AG04450 (cell line): Measurements from ENCODE around the gene KCNIP4. TPM values are rescaled to one million over a fixed set of nuclear protein-coding genes. Genes with fewer than 3 reads are reported as not detected.

Experiments
- CTCF ChIA-PET: fragments of 300-600, 350-600 bp; formaldehyde crosslinking; extraction: SDS; loops from one replicate; lab custom pipeline; 2022; ENCODE audit warnings: antibody characterized with exemption, inconsistent platforms; lab: Charles Lee
- POLR2A ChIA-PET: fragments of 350-600 bp; formaldehyde crosslinking; extraction: SDS; loops from one replicate; lab custom pipeline; 2021; ENCODE audit warnings: antibody characterized with exemption, inconsistent platforms; lab: Yijun Ruan, JAX
- DNase-seq: peaks from one replicate; pipeline ENCODE4 v3.0.0-alpha.2; 2011; ENCODE audit warnings: low read depth, low spot score
- H3K27ac ChIP-seq: one replicate; pipeline ENCODE4 v1.5.1; 2012; ENCODE audit warnings: low read depth, low read length, control low read depth
- H3K27me3 ChIP-seq: one replicate; pipeline ENCODE4 v1.6.0; 2012; ENCODE audit warnings: low read length; ENCODE audit not compliant: control insufficient read depth, insufficient read depth
- H3K4me3 ChIP-seq: 2 replicates; pipeline ENCODE4 v1.5.1; 2011; ENCODE audit warnings: mild to moderate bottlenecking, low read depth, low read length, control low read depth
- H3K9me3 ChIP-seq: 2 replicates; pipeline ENCODE4 v1.5.1; 2012; ENCODE audit warnings: low read length; ENCODE audit not compliant: control insufficient read depth, insufficient read depth
- polyA plus RNA-seq: library from polyadenylated mRNA; depleted of rRNA; stranded (reverse); fragments of >200 nt; gene quantifications from 2 replicates; pipeline ENCODE4 v1.2.3, GENCODE V29; 2011
- TF ChIP-seq, protein P1 (sequence below): IDR thresholded peaks from 2 replicates; pipeline ENCODE4 v1.5.1; 2011; ENCODE audit warnings: low read depth, low read length, control low read depth, inconsistent platforms

The KCNIP4 gene
- polyA plus RNA-seq, 1 experiment: not detected

DNA sequence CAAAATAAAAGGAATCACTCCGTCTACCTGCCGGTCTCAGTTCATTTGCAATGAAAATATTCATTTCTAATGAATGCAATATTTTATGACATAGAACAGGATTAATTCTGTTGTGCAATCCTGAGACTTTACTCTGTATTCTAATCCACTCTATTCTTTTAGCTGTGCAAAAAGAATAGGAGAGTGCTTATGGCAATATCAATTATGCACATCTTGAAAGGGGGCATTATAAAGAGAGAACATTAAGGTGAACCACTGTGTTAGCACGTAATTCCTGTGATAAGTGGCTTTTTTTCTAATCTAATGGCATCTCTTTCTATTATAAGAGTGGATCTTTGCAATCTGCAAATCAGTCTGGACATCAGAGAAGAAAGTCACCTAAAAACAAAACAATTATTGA, 99.5 kb downstream of the KCNIP4 start:
- Histone ChIP-seq H3K27me3 (no peaks in the 10 kb centered on the region), H3K27ac (no peak overlapping the region), H3K4me3 (no peak overlapping the region), H3K9me3 (no peaks in the 10 kb centered on the region)
- ChIA-PET CTCF (no interaction called here), POLR2A (no interaction called here)
- TF ChIP-seq, protein P1, sequence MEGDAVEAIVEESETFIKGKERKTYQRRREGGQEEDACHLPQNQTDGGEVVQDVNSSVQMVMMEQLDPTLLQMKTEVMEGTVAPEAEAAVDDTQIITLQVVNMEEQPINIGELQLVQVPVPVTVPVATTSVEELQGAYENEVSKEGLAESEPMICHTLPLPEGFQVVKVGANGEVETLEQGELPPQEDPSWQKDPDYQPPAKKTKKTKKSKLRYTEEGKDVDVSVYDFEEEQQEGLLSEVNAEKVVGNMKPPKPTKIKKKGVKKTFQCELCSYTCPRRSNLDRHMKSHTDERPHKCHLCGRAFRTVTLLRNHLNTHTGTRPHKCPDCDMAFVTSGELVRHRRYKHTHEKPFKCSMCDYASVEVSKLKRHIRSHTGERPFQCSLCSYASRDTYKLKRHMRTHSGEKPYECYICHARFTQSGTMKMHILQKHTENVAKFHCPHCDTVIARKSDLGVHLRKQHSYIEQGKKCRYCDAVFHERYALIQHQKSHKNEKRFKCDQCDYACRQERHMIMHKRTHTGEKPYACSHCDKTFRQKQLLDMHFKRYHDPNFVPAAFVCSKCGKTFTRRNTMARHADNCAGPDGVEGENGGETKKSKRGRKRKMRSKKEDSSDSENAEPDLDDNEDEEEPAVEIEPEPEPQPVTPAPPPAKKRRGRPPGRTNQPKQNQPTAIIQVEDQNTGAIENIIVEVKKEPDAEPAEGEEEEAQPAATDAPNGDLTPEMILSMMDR: no peak
- no peak for DNase-seq

DNA sequence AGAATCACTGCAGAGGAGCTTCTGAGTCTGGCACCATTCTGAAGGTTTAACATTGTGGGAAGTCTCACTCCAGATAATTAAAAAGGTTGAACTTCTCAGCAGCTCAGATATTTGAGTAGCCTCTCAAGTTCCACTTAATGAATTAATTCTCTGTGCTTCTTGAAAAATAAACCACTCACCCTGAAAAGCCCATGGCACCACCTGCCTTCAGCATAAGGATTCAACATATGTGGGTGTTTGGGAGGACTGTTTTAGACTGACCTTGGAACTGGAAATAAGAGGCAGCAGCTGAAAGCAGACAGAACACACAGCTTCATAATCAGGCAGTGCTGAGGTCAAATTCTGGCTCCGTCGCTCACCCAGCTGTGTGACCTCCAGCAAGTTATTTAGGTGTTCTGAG, 100.6 kb downstream of the KCNIP4 start:
- no peak overlapping the region for H3K27ac ChIP-seq
- no peak overlapping the region for H3K4me3 ChIP-seq
- no peaks in the 10 kb centered on the region for H3K9me3 ChIP-seq
- H3K27me3 ChIP-seq: no peaks in the 10 kb centered on the region
- POLR2A ChIA-PET: no interaction called here
- CTCF ChIA-PET: no interaction called here
- DNase-seq: no peak
- TF ChIP-seq, protein P1: no peak

GRCh38 chr4:21845663-21846062, 102.9 kb downstream of the KCNIP4 start:
- no peaks in the 10 kb centered on the region for H3K27me3 ChIP-seq
- POLR2A ChIA-PET: no interaction called here
- H3K27ac ChIP-seq: no peak overlapping the region
- CTCF ChIA-PET: no interaction called here
- TF ChIP-seq, protein P1: no peak
- no peak for DNase-seq
- no peaks in the 10 kb centered on the region for H3K9me3 ChIP-seq
- H3K4me3 ChIP-seq: no peak overlapping the region

DNA sequence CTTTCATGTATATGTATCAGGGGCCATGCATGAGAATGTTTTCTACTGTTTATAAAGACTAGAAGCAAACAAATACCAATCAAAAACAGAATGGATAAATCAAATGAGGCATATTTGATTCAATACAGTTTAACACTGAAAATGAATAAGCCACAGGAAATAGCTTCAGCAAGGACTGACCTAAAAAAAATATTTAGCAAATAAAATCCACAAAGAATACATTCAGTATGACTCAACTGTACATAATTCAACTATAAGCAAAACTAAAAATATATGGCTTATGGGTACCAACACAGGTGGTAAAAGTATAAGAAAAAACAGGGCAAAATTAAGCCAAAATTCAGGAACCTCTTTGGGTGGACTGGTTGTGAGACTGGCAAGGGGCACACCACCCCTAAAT, 112.9 kb downstream of the KCNIP4 start:
- ChIA-PET CTCF (no interaction called here), POLR2A (no interaction called here)
- TF ChIP-seq, protein P1: no peak
- H3K27me3 ChIP-seq: no peaks in the 10 kb centered on the region
- no peak for DNase-seq
- H3K4me3 ChIP-seq: no peak overlapping the region
- H3K27ac ChIP-seq: no peak overlapping the region
- H3K9me3 ChIP-seq: no peaks in the 10 kb centered on the region

- CTCF ChIA-PET: no interaction called here
- Histone ChIP-seq H3K27me3 (no peaks in the 10 kb centered on the region), H3K9me3 (no peaks in the 10 kb centered on the region), H3K27ac (no peak overlapping the region), H3K4me3 (no peak overlapping the region)
- TF ChIP-seq, protein P1: no peak
- POLR2A ChIA-PET: no interaction called here
- DNase-seq: no peak
Observed at GRCh38 chr4:21830272-21830671, 118.3 kb downstream of the KCNIP4 start.
